IMR-90 (cell line): ENCODE measurements around the gene MAGI2. TPM values are rescaled to one million over a fixed set of nuclear protein-coding genes. Genes with fewer than 3 reads are reported as not detected.

Experiments used
- ATAC-seq: fragments of 200-7000 bp; cut with Tn5 transposase; 2 replicates; pipeline ENCODE4 v1.9.1; 2020; ENCODE audit warnings: low read depth, mild to moderate bottlenecking, moderate library complexity
- BruUV-seq: library from RNA; stranded (reverse); fragments of 400-500 nt; replicated peaks from 2 replicates; lab custom pipeline; 2021; lab: Mats Ljungman, UMichigan
- CTCF ChIA-PET: fragments of 300-600 bp; formaldehyde crosslinking; extraction: SDS; loops from one replicate; lab custom pipeline; 2021; ENCODE audit warnings: antibody characterized with exemption; lab: Yijun Ruan, JAX
- POLR2A ChIA-PET: fragments of 300-600 bp; sonication (Branson Sonifier 250); formaldehyde crosslinking; loops from one replicate; lab custom pipeline; 2022; ENCODE audit warnings: antibody characterized with exemption; ENCODE audit not compliant: unreplicated experiment; lab: Charles Lee
- DNase-seq: peaks from one replicate; pipeline ENCODE4 v3.0.0; 2013
- H2AFZ ChIP-seq: replicated peaks from 2 replicates; pipeline ENCODE3; 2013; ENCODE audit warnings: low read length, mild to moderate bottlenecking; ENCODE audit not compliant: poor library complexity
- H2AK5ac ChIP-seq: 2 replicates; pipeline ENCODE4 v1.6.1; 2013; ENCODE audit warnings: low read depth, low read length, inconsistent platforms
- H2AK9ac ChIP-seq: replicated peaks from 2 replicates; pipeline ENCODE3; 2013; ENCODE audit warnings: mild to moderate bottlenecking, low read depth, low read length, moderate library complexity; ENCODE audit not compliant: poor library complexity
- H2BK120ac ChIP-seq: 2 replicates; pipeline ENCODE4 v1.6.1; 2013; ENCODE audit warnings: low read depth, low read length, inconsistent platforms
- H2BK15ac ChIP-seq: 3 replicates; pipeline ENCODE4 v1.6.1; 2013; ENCODE audit warnings: low read depth, low read length, inconsistent platforms
- H2BK20ac ChIP-seq: 2 replicates; pipeline ENCODE4 v1.6.1; 2013; ENCODE audit warnings: low read depth, mild to moderate bottlenecking, inconsistent platforms, low read length, moderate library complexity
- H2BK5ac ChIP-seq: 2 replicates; pipeline ENCODE4 v1.6.1; 2013; ENCODE audit warnings: mild to moderate bottlenecking, low read depth, low read length, inconsistent platforms; ENCODE audit not compliant: poor library complexity, severe bottlenecking
- H3K14ac ChIP-seq: replicated peaks from 2 replicates; pipeline ENCODE4 v1.6.1; 2013; ENCODE audit warnings: low read depth, low read length, inconsistent platforms
- H3K18ac ChIP-seq: 2 replicates; pipeline ENCODE4 v1.6.1; 2013; ENCODE audit warnings: low read depth, low read length, control low read depth
- H3K23ac ChIP-seq: 2 replicates; pipeline ENCODE4 v1.6.1; 2013; ENCODE audit warnings: low read depth, low read length, inconsistent platforms
- H3K27ac ChIP-seq: 2 replicates; pipeline ENCODE4 v1.5.1; 2013; ENCODE audit warnings: mild to moderate bottlenecking, control low read depth, low read length; ENCODE audit not compliant: insufficient read depth
- H3K27me3 ChIP-seq: 2 replicates; pipeline ENCODE4 v1.6.1; 2013; ENCODE audit warnings: low read length; ENCODE audit not compliant: control insufficient read depth, insufficient read depth
- H3K36me3 ChIP-seq: 2 replicates; pipeline ENCODE4 v1.6.1; 2013; ENCODE audit warnings: low read length, mixed read lengths; ENCODE audit not compliant: control insufficient read depth, insufficient read depth
- H3K4ac ChIP-seq: 2 replicates; pipeline ENCODE4 v1.6.1; 2013; ENCODE audit warnings: low read depth, low read length, inconsistent platforms
- H3K4me1 ChIP-seq: 2 replicates; pipeline ENCODE4 v1.6.1; 2013; ENCODE audit warnings: low read length, mixed read lengths; ENCODE audit not compliant: control insufficient read depth, insufficient read depth
- H3K4me2 ChIP-seq: 2 replicates; pipeline ENCODE4 v1.6.1; 2013; ENCODE audit warnings: low read depth, mild to moderate bottlenecking, control low read depth, low read length, moderate library complexity
- H3K4me3 ChIP-seq: 2 replicates; pipeline ENCODE4 v1.5.1; 2013; ENCODE audit warnings: low read depth, mild to moderate bottlenecking, control low read depth, low read length, moderate library complexity; ENCODE audit not compliant: insufficient read depth
- H3K56ac ChIP-seq: 2 replicates; pipeline ENCODE4 v1.6.1; 2013; ENCODE audit warnings: low read length, inconsistent platforms; ENCODE audit not compliant: insufficient read depth; ENCODE audit errors: extremely low read depth
- H3K79me1 ChIP-seq, 2 experiments: 2 replicates each; pipeline ENCODE4 v1.6.1; 2013; ENCODE audit warnings: low read length in 2 of 2, inconsistent platforms in 1 of 2, low read depth in 1 of 2
- H3K9ac ChIP-seq: 2 replicates; pipeline ENCODE4 v1.6.1; 2013; ENCODE audit warnings: low read depth, low read length, control low read depth
- H3K9me1 ChIP-seq: 2 replicates; pipeline ENCODE4 v1.6.1; 2013; ENCODE audit warnings: low read length, inconsistent platforms; ENCODE audit not compliant: insufficient read depth
- H3K9me3 ChIP-seq: 2 replicates; pipeline ENCODE4 v1.6.1; 2013; ENCODE audit warnings: low read length; ENCODE audit not compliant: control insufficient read depth, insufficient read depth
- H4K20me1 ChIP-seq: 2 replicates; pipeline ENCODE4 v1.6.1; 2013; ENCODE audit warnings: low read length, inconsistent platforms; ENCODE audit not compliant: insufficient read depth
- H4K5ac ChIP-seq: 2 replicates; pipeline ENCODE4 v1.6.1; 2013; ENCODE audit warnings: mild to moderate bottlenecking, low read depth, low read length, control low read depth
- H4K8ac ChIP-seq, 2 experiments: 2 replicates each; pipeline ENCODE4 v1.6.1; 2013; ENCODE audit warnings: low read depth in 2 of 2, low read length in 2 of 2, control low read depth in 1 of 2, inconsistent platforms in 1 of 2
- H4K91ac ChIP-seq: 2 replicates; pipeline ENCODE4 v1.6.1; 2013; ENCODE audit warnings: low read depth, low read length, inconsistent platforms; ENCODE audit not compliant: insufficient read depth
- MAFK ChIP-seq: IDR thresholded peaks from 2 replicates; pipeline ENCODE4 v1.6.1; 2012; ENCODE audit warnings: low read depth, low read length, improper control_type of control experiment
- NFE2L2 ChIP-seq: fragments of 150-350 bp; IDR thresholded peaks from 2 replicates; pipeline ENCODE4 v1.6.1; 2016; ENCODE audit warnings: low read depth, mild to moderate bottlenecking, low read length
- WGBS, 2 experiments: methylation state at CpG; one replicate each; pipeline versions ENCODE4 v1.1.5 to v1.1.7; 2013; ENCODE audit warnings: missing lambda C conversion rate in 2 of 2; ENCODE audit not compliant: insufficient read length in 1 of 2; ENCODE audit errors: extremely low coverage in 2 of 2; 5-methylcytosine and 5-hydroxymethylcytosine counted together
- dilution Hi-C: fragments of 300-500 bp; cut with HindIII; formaldehyde crosslinking; loops from one replicate; pipeline ENCODE4 v1.14.3; 2018; ENCODE audit warnings: low sequenced_read_pairs; ENCODE audit not compliant: unreplicated experiment
- in situ Hi-C: fragments of 300-500 bp; cut with MboI; formaldehyde crosslinking; loops from 3 replicates; pipeline ENCODE4 v1.14.3; 2019; ENCODE audit warnings: low sequenced_read_pairs, inconsistent platforms, mixed read lengths
- intact Hi-C: fragments of 100-400 bp; cut with micrococcal nuclease; formaldehyde crosslinking; loops from 2 replicates; pipeline ENCODE4 v1.10.0; 2022
- polyA plus RNA-seq, 3 experiments: library from polyadenylated mRNA; depleted of rRNA; stranded (reverse); fragments of >200 nt; gene quantifications; 2 replicates each; pipeline ENCODE4 v1.2.3, GENCODE V29; 2012; ENCODE audit warnings: low replicate concordance in 1 of 3
- total RNA-seq: library from RNA; depleted of rRNA; stranded (reverse); fragments of >200 nt; gene quantifications from 2 replicates; pipeline ENCODE4 v1.2.3, GENCODE V29; 2012

The MAGI2 gene
- total and polyA plus RNA-seq, 2 of the 4 experiments (the other 2 are of a cell fraction) = 2.5 to 17.9 TPM

DNA sequence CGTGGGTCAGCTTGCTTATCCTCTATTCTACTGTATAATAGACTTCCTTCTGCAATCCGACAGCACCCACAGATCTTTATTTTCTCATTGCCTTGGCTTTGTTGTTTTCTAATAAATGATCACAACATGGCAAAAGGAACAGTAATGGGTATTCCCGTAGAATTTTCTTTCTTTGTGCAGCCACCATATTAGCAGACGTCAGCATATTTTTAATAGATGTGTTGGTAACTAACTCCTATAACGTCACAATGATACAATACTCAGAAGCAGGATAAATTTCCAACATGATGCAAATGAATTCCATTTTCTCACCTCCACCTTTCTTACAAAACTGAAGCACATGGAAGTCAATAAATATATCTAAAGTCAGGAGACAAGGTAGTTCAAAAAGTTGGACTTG, 617.6 kb downstream of the MAGI2 start:
- dilution Hi-C loops (no loop called here), intact Hi-C loops (no loop called here), in situ Hi-C loops (no loop called here)
- WGBS, 2 experiments = no CpG with 5 or more reads among the region's 5 CpGs
- Histone ChIP-seq H4K8ac (no peak overlapping the region), H3K36me3 (no peaks in the 10 kb centered on the region), H3K9me1 (peaks cover 3% of the 10 kb centered on the region; the same call in 1 of the 2 replicates), H4K5ac (no peak overlapping the region), H2AFZ (no peak overlapping the region), H2BK120ac (no peak overlapping the region), H2BK15ac (no peak overlapping the region), H3K27me3 (no peaks in the 10 kb centered on the region), H3K4me3 (no peak overlapping the region), H3K27ac (no peak overlapping the region), H4K91ac (no peak overlapping the region), H3K9me3 (peaks cover 4% of the 10 kb centered on the region; the same call in 1 of the 2 replicates), H3K79me1 (no peaks in the 10 kb centered on the region), H3K56ac (no peak overlapping the region), H2BK20ac (no peak overlapping the region), H3K23ac (no peak overlapping the region), H3K4me2 (no peak overlapping the region), H3K18ac (no peak overlapping the region), H2AK5ac (no peak overlapping the region), H3K4ac (no peak overlapping the region), H3K4me1 (no peaks in the 10 kb centered on the region), H4K20me1 (no peaks in the 10 kb centered on the region), H3K9ac (no peak overlapping the region), H3K14ac (no peak overlapping the region), H2BK5ac (no peak overlapping the region), H2AK9ac (no peak overlapping the region)
- TF ChIP-seq NFE2L2 (no peak), MAFK (peak; percentile 84)
- ChIA-PET POLR2A (interaction anchor here (0.6 kb wide), 1 partner anchor 67 kb away, joined by 4 read pairs; no protein-coding TSS in a partner anchor), CTCF (no interaction called here)
- no TSS peak for BruUV-seq
- ATAC-seq = no peak
- no peak for DNase-seq
